ENCODE data around the gene RNF213. TPM values are rescaled to one million over a fixed set of nuclear protein-coding genes. Genes with fewer than 3 reads are reported as not detected.

RNF213 gene
- polyA plus RNA-seq, 1 of the 3 experiments (the other 2 are of a cell fraction): 57.5 TPM

GRCh38 chr17:80381416-80381923 lies 120.8 kb downstream of the RNF213 start:
- TF ChIP-seq GABPA (IDR thresholded peaks at IDR 0.05; ENCODE audit: low read depth) (no peak), TAF1 (IDR thresholded peaks at IDR 0.05; ENCODE audit: borderline replicate concordance, low read depth, low read length) (no peak), SMC3 (IDR thresholded peaks at IDR 0.05; ENCODE audit: low read depth, low read length) (no peak), TEAD4 (IDR thresholded peaks at IDR 0.05; ENCODE audit: borderline replicate concordance, insufficient read depth) (no peak), YY1 (IDR thresholded peaks at IDR 0.05; ENCODE audit: low read depth) (no peak), SIN3A (IDR thresholded peaks at IDR 0.05; ENCODE audit: borderline replicate concordance, low read depth, low read length) (no peak), CHD2 (IDR thresholded peaks at IDR 0.05; ENCODE audit: low read length, partially characterized antibody) (no peak), FOXJ3 (CRISPR knock-in tag; IDR thresholded peaks at IDR 0.05) (no peak), MEF2A (IDR thresholded peaks at IDR 0.05; ENCODE audit: borderline replicate concordance, low read depth) (no peak)
- TF ChIP-seq, protein P1, sequence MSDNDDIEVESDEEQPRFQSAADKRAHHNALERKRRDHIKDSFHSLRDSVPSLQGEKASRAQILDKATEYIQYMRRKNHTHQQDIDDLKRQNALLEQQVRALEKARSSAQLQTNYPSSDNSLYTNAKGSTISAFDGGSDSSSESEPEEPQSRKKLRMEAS (IDR thresholded peaks at IDR 0.05; ENCODE audit: low read depth): no peak
- TF ChIP-seq, protein P2, sequence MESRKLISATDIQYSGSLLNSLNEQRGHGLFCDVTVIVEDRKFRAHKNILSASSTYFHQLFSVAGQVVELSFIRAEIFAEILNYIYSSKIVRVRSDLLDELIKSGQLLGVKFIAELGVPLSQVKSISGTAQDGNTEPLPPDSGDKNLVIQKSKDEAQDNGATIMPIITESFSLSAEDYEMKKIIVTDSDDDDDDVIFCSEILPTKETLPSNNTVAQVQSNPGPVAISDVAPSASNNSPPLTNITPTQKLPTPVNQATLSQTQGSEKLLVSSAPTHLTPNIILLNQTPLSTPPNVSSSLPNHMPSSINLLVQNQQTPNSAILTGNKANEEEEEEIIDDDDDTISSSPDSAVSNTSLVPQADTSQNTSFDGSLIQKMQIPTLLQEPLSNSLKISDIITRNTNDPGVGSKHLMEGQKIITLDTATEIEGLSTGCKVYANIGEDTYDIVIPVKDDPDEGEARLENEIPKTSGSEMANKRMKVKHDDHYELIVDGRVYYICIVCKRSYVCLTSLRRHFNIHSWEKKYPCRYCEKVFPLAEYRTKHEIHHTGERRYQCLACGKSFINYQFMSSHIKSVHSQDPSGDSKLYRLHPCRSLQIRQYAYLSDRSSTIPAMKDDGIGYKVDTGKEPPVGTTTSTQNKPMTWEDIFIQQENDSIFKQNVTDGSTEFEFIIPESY (IDR thresholded peaks at IDR 0.05; ENCODE audit: borderline replicate concordance, low read depth): no peak
- TF ChIP-seq, protein P3, sequence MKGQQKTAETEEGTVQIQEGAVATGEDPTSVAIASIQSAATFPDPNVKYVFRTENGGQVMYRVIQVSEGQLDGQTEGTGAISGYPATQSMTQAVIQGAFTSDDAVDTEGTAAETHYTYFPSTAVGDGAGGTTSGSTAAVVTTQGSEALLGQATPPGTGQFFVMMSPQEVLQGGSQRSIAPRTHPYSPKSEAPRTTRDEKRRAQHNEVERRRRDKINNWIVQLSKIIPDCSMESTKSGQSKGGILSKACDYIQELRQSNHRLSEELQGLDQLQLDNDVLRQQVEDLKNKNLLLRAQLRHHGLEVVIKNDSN (IDR thresholded peaks at IDR 0.05; ENCODE audit: borderline replicate concordance, low read depth): no peak
- TF ChIP-seq, protein P4, sequence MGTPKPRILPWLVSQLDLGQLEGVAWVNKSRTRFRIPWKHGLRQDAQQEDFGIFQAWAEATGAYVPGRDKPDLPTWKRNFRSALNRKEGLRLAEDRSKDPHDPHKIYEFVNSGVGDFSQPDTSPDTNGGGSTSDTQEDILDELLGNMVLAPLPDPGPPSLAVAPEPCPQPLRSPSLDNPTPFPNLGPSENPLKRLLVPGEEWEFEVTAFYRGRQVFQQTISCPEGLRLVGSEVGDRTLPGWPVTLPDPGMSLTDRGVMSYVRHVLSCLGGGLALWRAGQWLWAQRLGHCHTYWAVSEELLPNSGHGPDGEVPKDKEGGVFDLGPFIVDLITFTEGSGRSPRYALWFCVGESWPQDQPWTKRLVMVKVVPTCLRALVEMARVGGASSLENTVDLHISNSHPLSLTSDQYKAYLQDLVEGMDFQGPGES (IDR thresholded peaks at IDR 0.05; ENCODE audit: low read depth, low read length): no peak
- no peaks in the 10 kb centered on the region for H3K9me3 ChIP-seq
- no peaks in the 10 kb centered on the region for H3K27me3 ChIP-seq (ENCODE audit: insufficient read depth)
- no peaks in the 10 kb centered on the region for H3K9me2 ChIP-seq
- H3K4me1 ChIP-seq (ENCODE audit: control insufficient read depth in 1 of 2, insufficient read depth in 2 of 2, low read depth in 1 of 2, low read length in 1 of 2): peaks cover 0 to 8% of the 10 kb centered on the region in 2 experiments; a peak in 2 of 4 replicates
- no peak overlapping the region for H3K4me2 ChIP-seq
- WGBS (ENCODE audit: low lambda C conversion rate): 97% methylated on average over 18 of the region's 18 CpGs
- no peak overlapping the region for H2AFZ ChIP-seq (ENCODE audit: low read depth)
- no peaks in the 10 kb centered on the region for H4K20me1 ChIP-seq (ENCODE audit: insufficient read depth)
- no peak overlapping the region; a peak in 1 of 4 replicates for H3K27ac ChIP-seq (ENCODE audit: low read depth in 2 of 2, low read length in 1 of 2)
- ChIA-PET POLR2A (no interaction called here), CTCF (interaction anchor here (1.1 to 1.7 kb wide), 2 partner anchors 16 to 20 kb away, joined by 3 to 7 read pairs; no protein-coding TSS in a partner anchor)
- peaks cover 76 to 93% of the 10 kb centered on the region in 2 experiments for H3K36me3 ChIP-seq (replicated peaks in 1 of 2; ENCODE audit: control insufficient read depth in 1 of 2, insufficient read depth in 2 of 2, low read length in 1 of 2)
- no peak for DNase-seq
- H3K4me3 ChIP-seq (ENCODE audit: low read depth in 2 of 2, low read length in 1 of 2): no peak overlapping the region
- no peaks in the 10 kb centered on the region for H3K79me2 ChIP-seq (ENCODE audit: insufficient read depth)
- peaks cover 7% of the 10 kb centered on the region for H3F3A ChIP-seq (replicated peaks; ENCODE audit: insufficient read depth)
- H3K9ac ChIP-seq: no peak overlapping the region

Measured in SK-N-SH (cell line).